IMR-90 (cell line): ENCODE results near the gene GCK. TPM values are rescaled to one million over a fixed set of nuclear protein-coding genes. Genes with fewer than 3 reads are reported as not detected.

Experiments
- ATAC-seq: fragments of 200-7000 bp; cut with Tn5 transposase; 2 replicates; pipeline ENCODE4 v1.9.1; 2020; ENCODE audit warnings: low read depth, mild to moderate bottlenecking, moderate library complexity
- BruUV-seq: library from RNA; stranded (reverse); fragments of 400-500 nt; replicated peaks from 2 replicates; lab custom pipeline; 2021; lab: Mats Ljungman, UMichigan
- CTCF ChIA-PET: fragments of 300-600 bp; formaldehyde crosslinking; extraction: SDS; loops from one replicate; lab custom pipeline; 2021; ENCODE audit warnings: antibody characterized with exemption; lab: Yijun Ruan, JAX
- POLR2A ChIA-PET: fragments of 300-600 bp; sonication (Branson Sonifier 250); formaldehyde crosslinking; loops from one replicate; lab custom pipeline; 2022; ENCODE audit warnings: antibody characterized with exemption; ENCODE audit not compliant: unreplicated experiment; lab: Charles Lee
- DNase-seq: peaks from one replicate; pipeline ENCODE4 v3.0.0; 2013
- H2AFZ ChIP-seq: replicated peaks from 2 replicates; pipeline ENCODE3; 2013; ENCODE audit warnings: low read length, mild to moderate bottlenecking; ENCODE audit not compliant: poor library complexity
- H2AK5ac ChIP-seq: 2 replicates; pipeline ENCODE4 v1.6.1; 2013; ENCODE audit warnings: low read depth, low read length, inconsistent platforms
- H2AK9ac ChIP-seq: replicated peaks from 2 replicates; pipeline ENCODE3; 2013; ENCODE audit warnings: mild to moderate bottlenecking, low read depth, low read length, moderate library complexity; ENCODE audit not compliant: poor library complexity
- H2BK120ac ChIP-seq: 2 replicates; pipeline ENCODE4 v1.6.1; 2013; ENCODE audit warnings: low read depth, low read length, inconsistent platforms
- H2BK15ac ChIP-seq: 3 replicates; pipeline ENCODE4 v1.6.1; 2013; ENCODE audit warnings: low read depth, low read length, inconsistent platforms
- H2BK20ac ChIP-seq: 2 replicates; pipeline ENCODE4 v1.6.1; 2013; ENCODE audit warnings: low read depth, mild to moderate bottlenecking, inconsistent platforms, low read length, moderate library complexity
- H2BK5ac ChIP-seq: 2 replicates; pipeline ENCODE4 v1.6.1; 2013; ENCODE audit warnings: mild to moderate bottlenecking, low read depth, low read length, inconsistent platforms; ENCODE audit not compliant: poor library complexity, severe bottlenecking
- H3K14ac ChIP-seq: replicated peaks from 2 replicates; pipeline ENCODE4 v1.6.1; 2013; ENCODE audit warnings: low read depth, low read length, inconsistent platforms
- H3K18ac ChIP-seq: 2 replicates; pipeline ENCODE4 v1.6.1; 2013; ENCODE audit warnings: low read depth, low read length, control low read depth
- H3K23ac ChIP-seq: 2 replicates; pipeline ENCODE4 v1.6.1; 2013; ENCODE audit warnings: low read depth, low read length, inconsistent platforms
- H3K27ac ChIP-seq: 2 replicates; pipeline ENCODE4 v1.5.1; 2013; ENCODE audit warnings: mild to moderate bottlenecking, control low read depth, low read length; ENCODE audit not compliant: insufficient read depth
- H3K27me3 ChIP-seq: 2 replicates; pipeline ENCODE4 v1.6.1; 2013; ENCODE audit warnings: low read length; ENCODE audit not compliant: control insufficient read depth, insufficient read depth
- H3K36me3 ChIP-seq: 2 replicates; pipeline ENCODE4 v1.6.1; 2013; ENCODE audit warnings: low read length, mixed read lengths; ENCODE audit not compliant: control insufficient read depth, insufficient read depth
- H3K4ac ChIP-seq: 2 replicates; pipeline ENCODE4 v1.6.1; 2013; ENCODE audit warnings: low read depth, low read length, inconsistent platforms
- H3K4me1 ChIP-seq: 2 replicates; pipeline ENCODE4 v1.6.1; 2013; ENCODE audit warnings: low read length, mixed read lengths; ENCODE audit not compliant: control insufficient read depth, insufficient read depth
- H3K4me2 ChIP-seq: 2 replicates; pipeline ENCODE4 v1.6.1; 2013; ENCODE audit warnings: low read depth, mild to moderate bottlenecking, control low read depth, low read length, moderate library complexity
- H3K4me3 ChIP-seq: 2 replicates; pipeline ENCODE4 v1.5.1; 2013; ENCODE audit warnings: low read depth, mild to moderate bottlenecking, control low read depth, low read length, moderate library complexity; ENCODE audit not compliant: insufficient read depth
- H3K56ac ChIP-seq: 2 replicates; pipeline ENCODE4 v1.6.1; 2013; ENCODE audit warnings: low read length, inconsistent platforms; ENCODE audit not compliant: insufficient read depth; ENCODE audit errors: extremely low read depth
- H3K79me1 ChIP-seq, 2 experiments: 2 replicates each; pipeline ENCODE4 v1.6.1; 2013; ENCODE audit warnings: low read length in 2 of 2, inconsistent platforms in 1 of 2, low read depth in 1 of 2
- H3K9ac ChIP-seq: 2 replicates; pipeline ENCODE4 v1.6.1; 2013; ENCODE audit warnings: low read depth, low read length, control low read depth
- H3K9me1 ChIP-seq: 2 replicates; pipeline ENCODE4 v1.6.1; 2013; ENCODE audit warnings: low read length, inconsistent platforms; ENCODE audit not compliant: insufficient read depth
- H3K9me3 ChIP-seq: 2 replicates; pipeline ENCODE4 v1.6.1; 2013; ENCODE audit warnings: low read length; ENCODE audit not compliant: control insufficient read depth, insufficient read depth
- H4K20me1 ChIP-seq: 2 replicates; pipeline ENCODE4 v1.6.1; 2013; ENCODE audit warnings: low read length, inconsistent platforms; ENCODE audit not compliant: insufficient read depth
- H4K5ac ChIP-seq: 2 replicates; pipeline ENCODE4 v1.6.1; 2013; ENCODE audit warnings: mild to moderate bottlenecking, low read depth, low read length, control low read depth
- H4K8ac ChIP-seq, 2 experiments: 2 replicates each; pipeline ENCODE4 v1.6.1; 2013; ENCODE audit warnings: low read depth in 2 of 2, low read length in 2 of 2, control low read depth in 1 of 2, inconsistent platforms in 1 of 2
- H4K91ac ChIP-seq: 2 replicates; pipeline ENCODE4 v1.6.1; 2013; ENCODE audit warnings: low read depth, low read length, inconsistent platforms; ENCODE audit not compliant: insufficient read depth
- CEBPB ChIP-seq: IDR thresholded peaks from 2 replicates; pipeline ENCODE4 v1.6.1; 2012; ENCODE audit warnings: low read depth, low read length, improper control_type of control experiment
- CTCF ChIP-seq: conservative IDR thresholded peaks from 2 replicates; pipeline ENCODE4 v1.5.1; 2012; ENCODE audit warnings: mild to moderate bottlenecking, low read depth, low read length, improper control_type of control experiment
- FOS ChIP-seq: fragments of 150-350 bp; IDR thresholded peaks from 2 replicates; pipeline ENCODE4 v1.6.1; 2016; ENCODE audit warnings: low read depth, low read length
- MXI1 ChIP-seq: IDR thresholded peaks from 2 replicates; pipeline ENCODE4 v1.6.1; 2012; ENCODE audit warnings: low read depth, mild to moderate bottlenecking, low read length, moderate library complexity, borderline replicate concordance
- NFE2L2 ChIP-seq: fragments of 150-350 bp; IDR thresholded peaks from 2 replicates; pipeline ENCODE4 v1.6.1; 2016; ENCODE audit warnings: low read depth, mild to moderate bottlenecking, low read length
- RAD21 ChIP-seq: IDR thresholded peaks from 2 replicates; pipeline ENCODE4 v1.6.1; 2012; ENCODE audit warnings: low read length, improper control_type of control experiment
- WGBS, 2 experiments: methylation state at CpG; one replicate each; pipeline versions ENCODE4 v1.1.5 to v1.1.7; 2013; ENCODE audit warnings: missing lambda C conversion rate in 2 of 2; ENCODE audit not compliant: insufficient read length in 1 of 2; ENCODE audit errors: extremely low coverage in 2 of 2; 5-methylcytosine and 5-hydroxymethylcytosine counted together
- dilution Hi-C: fragments of 300-500 bp; cut with HindIII; formaldehyde crosslinking; loops from one replicate; pipeline ENCODE4 v1.14.3; 2018; ENCODE audit warnings: low sequenced_read_pairs; ENCODE audit not compliant: unreplicated experiment
- in situ Hi-C: fragments of 300-500 bp; cut with MboI; formaldehyde crosslinking; loops from 3 replicates; pipeline ENCODE4 v1.14.3; 2019; ENCODE audit warnings: low sequenced_read_pairs, inconsistent platforms, mixed read lengths
- intact Hi-C: fragments of 100-400 bp; cut with micrococcal nuclease; formaldehyde crosslinking; loops from 2 replicates; pipeline ENCODE4 v1.10.0; 2022
- polyA plus RNA-seq, 3 experiments: library from polyadenylated mRNA; depleted of rRNA; stranded (reverse); fragments of >200 nt; gene quantifications; 2 replicates each; pipeline ENCODE4 v1.2.3, GENCODE V29; 2012; ENCODE audit warnings: low replicate concordance in 1 of 3
- total RNA-seq: library from RNA; depleted of rRNA; stranded (reverse); fragments of >200 nt; gene quantifications from 2 replicates; pipeline ENCODE4 v1.2.3, GENCODE V29; 2012

Gene GCK
- total and polyA plus RNA-seq, 2 of the 4 experiments (the other 2 are of a cell fraction): 0.14 to 0.18 TPM

DNA sequence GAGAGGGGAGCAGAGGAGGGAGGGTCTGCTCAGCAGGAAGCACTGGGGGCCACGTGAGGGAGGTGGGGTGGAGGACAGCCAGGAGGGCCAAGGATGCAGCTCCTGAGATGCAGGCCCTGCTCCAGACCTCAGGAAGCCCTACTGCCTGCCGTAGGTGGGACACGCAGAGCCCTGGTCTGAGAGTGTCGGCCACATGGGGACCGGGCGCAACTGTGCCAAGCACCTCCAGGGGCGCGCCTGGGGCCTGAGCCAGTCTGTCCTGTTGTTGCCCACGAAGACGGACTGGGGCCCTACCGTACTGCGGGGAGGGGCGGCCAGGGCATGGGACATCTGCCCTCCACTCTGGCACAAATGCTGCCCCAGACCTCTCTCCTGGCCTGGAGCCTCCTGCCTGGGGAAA is 43.2 kb upstream of the GCK start:
- POLR2A ChIA-PET: no interaction called here
- peaks cover 40% of the 10 kb centered on the region for H3K27me3 ChIP-seq
- no peak overlapping the region for H2AK5ac ChIP-seq
- H3K27ac ChIP-seq: no peak overlapping the region
- H3K4me1 ChIP-seq: no peaks in the 10 kb centered on the region
- no peak overlapping the region for H2BK5ac ChIP-seq
- DNase-seq (no peak), ATAC-seq (no peak)
- no peak overlapping the region for H3K18ac ChIP-seq
- BruUV-seq: no TSS peak
- H2AFZ ChIP-seq: no peak overlapping the region
- H3K79me1 ChIP-seq: no peaks in the 10 kb centered on the region
- no peaks in the 10 kb centered on the region for H4K20me1 ChIP-seq
- H3K56ac ChIP-seq: no peak overlapping the region
- no peak overlapping the region for H3K4me3 ChIP-seq
- peak overlapping the region; percentile 28 for H2AK9ac ChIP-seq
- no peak overlapping the region for H2BK120ac ChIP-seq
- H4K5ac ChIP-seq: no peak overlapping the region
- in situ Hi-C loops: no loop called here
- no peak overlapping the region for H3K4ac ChIP-seq
- CTCF ChIA-PET: no interaction called here
- H3K9ac ChIP-seq: no peak overlapping the region
- no CpG with 5 or more reads among the region's 13 CpGs for WGBS, 2 experiments
- H2BK15ac ChIP-seq: no peak overlapping the region
- no peaks in the 10 kb centered on the region for H3K36me3 ChIP-seq
- H4K8ac ChIP-seq: no peak overlapping the region
- H3K9me1 ChIP-seq: no peaks in the 10 kb centered on the region
- H3K23ac ChIP-seq: no peak overlapping the region
- no peak overlapping the region for H2BK20ac ChIP-seq
- no peak overlapping the region for H4K91ac ChIP-seq
- no peak overlapping the region for H3K4me2 ChIP-seq
- intact Hi-C loops: no loop called here
- H3K9me3 ChIP-seq: no peaks in the 10 kb centered on the region
- TF ChIP-seq NFE2L2: no peak
- no peak for TF ChIP-seq FOS
- TF ChIP-seq MXI1: no peak
- TF ChIP-seq CTCF: no peak
- no peak for TF ChIP-seq CEBPB
- no peak for TF ChIP-seq RAD21
- dilution Hi-C loops: no loop called here
- H3K14ac ChIP-seq: no peak overlapping the region
